ENCODE results near the gene TMEM30A.

Gene TMEM30A

GRCh38 chr6:75291331-75291730, 6.7 kb upstream of the TMEM30A start:
- DNase-seq = no peak

GRCh38 chr6:75290136-75290945, 5.7 kb upstream of the TMEM30A start:
- no peak for DNase-seq

GRCh38 chr6:75288023-75288422, 3.4 kb upstream of the TMEM30A start:
- DNase-seq = no peak

GRCh38 chr6:75287424-75287823, 2.8 kb upstream of the TMEM30A start:
- DNase-seq = peak; percentile 59

- DNase-seq = no peak
These were observed 2.4 kb upstream of the TMEM30A start for GRCh38 chr6:75286955-75287354.

GRCh38 chr6:75285283-75285639, 669 bp upstream of the TMEM30A start:
- DNase-seq = peak; percentile 76

- DNase-seq = peak; percentile 46
These were observed 523 bp downstream of the TMEM30A start for GRCh38 chr6:75283907-75284631.

GRCh38 chr6:75282706-75283105, 1.9 kb downstream of the TMEM30A start:
- DNase-seq = peak; percentile 17

GRCh38 chr6:75281653-75282052, 2.9 kb downstream of the TMEM30A start:
- no peak for DNase-seq

- DNase-seq = no peak
These were observed 4.3 kb downstream of the TMEM30A start for GRCh38 chr6:75280131-75280855.

- no peak for DNase-seq
These were observed 5.2 kb downstream of the TMEM30A start for GRCh38 chr6:75279418-75279817.

- DNase-seq = no peak
These were observed 6.0 kb downstream of the TMEM30A start for GRCh38 chr6:75278474-75279077.

GRCh38 chr6:75275067-75275466, 9.5 kb downstream of the TMEM30A start:
- DNase-seq = no peak

GRCh38 chr6:75273009-75273408, 11.6 kb downstream of the TMEM30A start:
- no peak for DNase-seq

GRCh38 chr6:75272145-75272840, 12.3 kb downstream of the TMEM30A start:
- no peak for DNase-seq

- no peak for DNase-seq
These were observed 15.6 kb downstream of the TMEM30A start for GRCh38 chr6:75268988-75269354.

- no peak for DNase-seq
These were observed 16.2 kb downstream of the TMEM30A start for GRCh38 chr6:75268121-75268987.

GRCh38 chr6:75267461-75267860, 17.1 kb downstream of the TMEM30A start:
- no peak for DNase-seq

GRCh38 chr6:75266716-75267291, 17.8 kb downstream of the TMEM30A start:
- DNase-seq = peak; percentile 42

GRCh38 chr6:75263401-75263750, 21.2 kb downstream of the TMEM30A start:
- no peak for DNase-seq

GRCh38 chr6:75262716-75263400, 21.7 kb downstream of the TMEM30A start:
- DNase-seq = no peak

Data from NCI-H526 treated with DMSO at 0.1 percent for 48 hours (cell line).